K562 (cell line): ENCODE results near the gene GADL1.

Experiments used
- ETV5 ChIP-seq: sonication (generic); formaldehyde crosslinking; IDR thresholded peaks from 2 replicates; pipeline ENCODE4 v1.4.0; 2020; ENCODE audit warnings: low read depth, mild to moderate bottlenecking, missing genetic modification reagents
- RNF2 ChIP-seq: sonication (generic); IDR thresholded peaks from 2 replicates; pipeline ENCODE4 v1.6.1; 2016
- ZBED1 ChIP-seq: IDR thresholded peaks from 2 replicates; pipeline ENCODE4 v1.6.1; 2014
- ZNF449 ChIP-seq: fragments of 250-450 bp; sonication (Bioruptor Pico); IDR thresholded peaks from 2 replicates; pipeline ENCODE4 v1.8.0; 2022; ENCODE audit warnings: moderate library complexity, mild to moderate bottlenecking, inconsistent platforms
- ZNF584 ChIP-seq: fragments of 200-800 bp; sonication (Bioruptor generic); IDR thresholded peaks from 2 replicates; pipeline ENCODE4 v1.6.1; 2016; ENCODE audit warnings: low read depth, mild to moderate bottlenecking, missing genetic modification characterization, missing compliant biosample characterization

GRCh38 chr3:30819067-30819798 is 75.2 kb downstream of the GADL1 start:
- TF ChIP-seq ETV5 (CRISPR knock-in tag) (no peak), ZBED1 (no peak), ZNF449 (CRISPR knock-in tag) (no peak), RNF2 (no peak), ZNF584 (CRISPR knock-in tag) (no peak)
